Glutamatergic neuron (in vitro differentiated cells): ENCODE results near the gene PLXDC2. TPM values are rescaled to one million over a fixed set of nuclear protein-coding genes. Genes with fewer than 3 reads are reported as not detected.

ENCODE experiments used
- DNase-seq: peaks from one replicate; pipeline ENCODE4 v3.0.0; 2022
- H3K27ac Mint-ChIP-seq: one replicate; pipeline ENCODE4 v1.8.0; 2020; ENCODE audit warnings: mild to moderate bottlenecking, mixed read lengths, inconsistent platforms; ENCODE audit not compliant: unreplicated experiment
- H3K27me3 Mint-ChIP-seq: one replicate; pipeline ENCODE4 v1.8.0; 2020; ENCODE audit warnings: mild to moderate bottlenecking, moderate library complexity, mixed read lengths, inconsistent platforms; ENCODE audit not compliant: unreplicated experiment
- H3K36me3 Mint-ChIP-seq: one replicate; pipeline ENCODE4 v1.8.0; 2020; ENCODE audit warnings: mild to moderate bottlenecking, mixed read lengths, inconsistent platforms; ENCODE audit not compliant: unreplicated experiment
- H3K4me1 Mint-ChIP-seq: one replicate; pipeline ENCODE4 v1.8.0; 2020; ENCODE audit warnings: mild to moderate bottlenecking, low read depth, mixed read lengths, inconsistent platforms; ENCODE audit not compliant: unreplicated experiment
- H3K4me3 Mint-ChIP-seq: one replicate; pipeline ENCODE4 v1.8.0; 2020; ENCODE audit warnings: mild to moderate bottlenecking, mixed read lengths, inconsistent platforms; ENCODE audit not compliant: unreplicated experiment
- H3K9me3 Mint-ChIP-seq: one replicate; pipeline ENCODE4 v1.8.0; 2020; ENCODE audit warnings: mild to moderate bottlenecking, moderate library complexity, mixed read lengths, inconsistent platforms; ENCODE audit not compliant: unreplicated experiment
- total RNA-seq: library from RNA; stranded (reverse); fragmentation: NEBNext Ultra II Directional; extraction: Animal tissue kit (Norgen Biotek cat#: 25700); gene quantifications from one replicate; pipeline ENCODE4 v1.2.1, GENCODE V29; 2021; ENCODE audit not compliant: unreplicated experiment
- TF ChIP-seq, protein P1 (sequence below): fragments of 200-600 bp; sonication (generic); IDR thresholded peaks from one replicate; pipeline ENCODE4 v1.5.0; 2021; ENCODE audit not compliant: partially characterized antibody, unreplicated experiment

Gene PLXDC2
- total RNA-seq, 1 donor from 2014 or later: 3.9 TPM

DNA sequence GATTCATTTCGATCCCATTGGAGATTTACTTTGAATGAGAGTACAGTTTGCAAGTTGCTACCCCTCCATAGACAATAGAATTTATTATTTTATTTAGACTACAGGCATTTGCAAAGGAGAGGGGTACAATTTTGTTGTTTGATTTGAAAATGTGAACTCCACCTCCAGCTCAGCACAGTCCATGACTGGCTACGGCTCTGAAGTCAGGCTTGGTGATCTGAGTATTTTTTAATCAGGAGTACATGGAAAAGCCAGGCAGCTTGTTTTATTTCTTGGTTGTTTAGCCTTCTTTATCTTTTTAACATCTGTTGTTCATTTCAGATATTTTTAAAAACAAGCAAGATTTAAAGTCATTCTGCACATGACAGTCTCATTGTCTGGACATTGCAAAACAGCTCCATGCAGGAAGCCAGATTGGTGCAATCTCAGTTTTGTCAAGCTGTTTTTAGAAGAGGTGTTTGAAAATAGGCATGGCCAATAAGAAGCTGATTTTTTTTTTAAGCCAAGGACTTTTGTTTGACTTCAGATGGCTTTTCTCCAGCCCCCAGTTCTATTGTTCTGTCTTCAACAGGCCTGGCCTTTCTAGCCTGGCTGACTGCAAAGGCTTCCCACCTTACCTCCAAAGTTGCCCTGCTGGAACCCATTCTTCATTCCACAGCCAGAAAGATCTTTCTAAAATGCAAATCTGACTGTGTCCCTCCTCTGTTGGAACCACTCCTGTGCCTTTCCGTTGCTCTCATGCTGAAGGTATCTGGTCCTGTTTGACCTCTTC is 12.2 kb downstream of the PLXDC2 start:
- Mint-ChIP-seq H3K27ac (no peak overlapping the region), H3K36me3 (no peaks in the 10 kb centered on the region), H3K27me3 (no peaks in the 10 kb centered on the region), H3K4me3 (no peak overlapping the region), H3K9me3 (no peaks in the 10 kb centered on the region), H3K4me1 (no peaks in the 10 kb centered on the region)
- TF ChIP-seq, protein P1, sequence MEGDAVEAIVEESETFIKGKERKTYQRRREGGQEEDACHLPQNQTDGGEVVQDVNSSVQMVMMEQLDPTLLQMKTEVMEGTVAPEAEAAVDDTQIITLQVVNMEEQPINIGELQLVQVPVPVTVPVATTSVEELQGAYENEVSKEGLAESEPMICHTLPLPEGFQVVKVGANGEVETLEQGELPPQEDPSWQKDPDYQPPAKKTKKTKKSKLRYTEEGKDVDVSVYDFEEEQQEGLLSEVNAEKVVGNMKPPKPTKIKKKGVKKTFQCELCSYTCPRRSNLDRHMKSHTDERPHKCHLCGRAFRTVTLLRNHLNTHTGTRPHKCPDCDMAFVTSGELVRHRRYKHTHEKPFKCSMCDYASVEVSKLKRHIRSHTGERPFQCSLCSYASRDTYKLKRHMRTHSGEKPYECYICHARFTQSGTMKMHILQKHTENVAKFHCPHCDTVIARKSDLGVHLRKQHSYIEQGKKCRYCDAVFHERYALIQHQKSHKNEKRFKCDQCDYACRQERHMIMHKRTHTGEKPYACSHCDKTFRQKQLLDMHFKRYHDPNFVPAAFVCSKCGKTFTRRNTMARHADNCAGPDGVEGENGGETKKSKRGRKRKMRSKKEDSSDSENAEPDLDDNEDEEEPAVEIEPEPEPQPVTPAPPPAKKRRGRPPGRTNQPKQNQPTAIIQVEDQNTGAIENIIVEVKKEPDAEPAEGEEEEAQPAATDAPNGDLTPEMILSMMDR: no peak
- DNase-seq: no peak

DNA sequence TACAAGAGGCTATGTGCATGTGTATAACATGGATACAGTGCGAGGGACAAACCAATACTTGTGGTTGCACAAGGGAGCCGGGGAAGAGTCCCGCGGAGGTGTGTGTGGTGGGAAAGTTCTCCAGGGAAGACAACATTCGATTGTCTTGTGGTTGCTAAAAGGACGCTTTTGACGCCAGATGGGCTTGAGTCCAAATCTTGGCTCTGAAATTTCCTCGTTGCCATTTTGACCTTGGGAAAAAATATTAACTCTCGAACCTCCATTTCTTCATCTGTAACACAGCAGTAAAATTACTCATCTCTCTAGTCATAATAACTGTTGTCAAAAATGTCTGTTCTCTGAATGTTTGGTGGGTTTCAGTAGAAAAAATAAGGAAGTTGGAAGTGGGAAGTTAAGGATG is 16.5 kb downstream of the PLXDC2 start:
- Mint-ChIP-seq H3K4me3 (no peak overlapping the region), H3K27ac (no peak overlapping the region), H3K4me1 (no peaks in the 10 kb centered on the region), H3K9me3 (no peaks in the 10 kb centered on the region), H3K36me3 (no peaks in the 10 kb centered on the region), H3K27me3 (peaks cover 4% of the 10 kb centered on the region)
- DNase-seq: no peak
- TF ChIP-seq, protein P1: no peak

DNA sequence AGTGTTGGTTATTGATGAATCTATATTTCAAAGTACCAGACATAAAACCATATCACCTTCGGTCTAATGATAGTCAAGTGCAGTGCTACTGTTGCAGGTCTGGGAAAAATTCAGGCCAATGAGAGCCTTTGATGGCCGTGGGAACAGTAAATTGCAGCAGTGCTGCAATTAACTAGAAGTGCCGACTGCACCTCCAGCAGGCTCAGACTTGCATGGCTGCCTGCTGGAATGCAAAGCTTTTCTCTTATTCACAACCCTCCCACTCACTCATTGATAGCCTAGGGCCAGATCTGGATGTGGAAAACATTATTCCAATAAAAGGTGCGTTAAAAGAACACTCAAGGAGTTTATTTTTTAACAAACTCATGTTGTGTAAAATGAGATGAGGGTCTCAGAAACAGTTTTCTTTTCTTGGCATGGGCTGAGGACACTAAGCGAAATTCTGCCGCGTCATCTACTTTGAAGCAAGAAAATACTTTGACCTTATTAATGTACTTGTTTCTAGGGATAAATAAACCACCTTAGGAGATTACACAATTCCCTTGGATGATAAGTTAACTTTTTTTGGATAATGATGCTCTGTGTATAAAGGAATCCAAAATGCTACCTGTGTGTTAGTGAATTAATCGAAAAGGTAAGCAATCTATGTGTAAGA is 17.1 kb downstream of the PLXDC2 start:
- no peaks in the 10 kb centered on the region for H3K36me3 Mint-ChIP-seq
- peaks cover 4% of the 10 kb centered on the region for H3K27me3 Mint-ChIP-seq
- H3K27ac Mint-ChIP-seq: no peak overlapping the region
- TF ChIP-seq, protein P1: no peak
- no peaks in the 10 kb centered on the region for H3K4me1 Mint-ChIP-seq
- H3K4me3 Mint-ChIP-seq: no peak overlapping the region
- no peak for DNase-seq
- H3K9me3 Mint-ChIP-seq: no peaks in the 10 kb centered on the region

DNA sequence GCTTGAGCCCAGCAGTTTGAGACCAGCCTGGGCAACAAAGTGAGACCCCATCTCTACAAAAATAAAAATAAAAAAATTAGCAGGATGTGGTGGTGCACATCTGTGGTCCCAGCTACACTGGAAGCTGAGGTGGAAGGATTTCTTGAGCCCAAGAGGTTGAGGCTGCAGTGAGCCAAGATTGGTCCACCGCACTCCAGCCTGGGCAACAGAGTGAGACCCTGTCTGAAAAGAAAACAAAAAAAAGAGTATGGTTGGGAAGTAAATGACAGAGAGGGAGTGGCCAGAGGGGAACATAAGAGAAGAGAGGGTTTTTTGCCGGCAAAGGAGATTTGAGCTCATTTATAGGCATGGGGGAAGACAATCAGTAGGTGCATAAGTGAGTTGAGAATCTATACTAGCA is 19.7 kb downstream of the PLXDC2 start:
- Mint-ChIP-seq H3K36me3 (no peaks in the 10 kb centered on the region), H3K4me1 (no peaks in the 10 kb centered on the region), H3K27ac (no peak overlapping the region), H3K9me3 (no peaks in the 10 kb centered on the region), H3K27me3 (peaks cover 4% of the 10 kb centered on the region), H3K4me3 (no peak overlapping the region)
- TF ChIP-seq, protein P1: no peak
- no peak for DNase-seq

GRCh38 chr10:19839090-19839489 is 22.9 kb downstream of the PLXDC2 start:
- H3K36me3 Mint-ChIP-seq: no peaks in the 10 kb centered on the region
- no peaks in the 10 kb centered on the region for H3K9me3 Mint-ChIP-seq
- DNase-seq: no peak
- no peak overlapping the region for H3K27ac Mint-ChIP-seq
- no peak overlapping the region for H3K4me3 Mint-ChIP-seq
- peaks cover 4% of the 10 kb centered on the region for H3K27me3 Mint-ChIP-seq
- peaks cover 3% of the 10 kb centered on the region for H3K4me1 Mint-ChIP-seq
- TF ChIP-seq, protein P1: no peak
